Measurements from ENCODE around the gene SAMD9. TPM values are rescaled to one million over a fixed set of nuclear protein-coding genes. Genes with fewer than 3 reads are reported as not detected.

The SAMD9 gene
- total RNA-seq, 1 donor from 2014 or later = 1.6 TPM

Other genes with a start within 250 kb of the SAMD9 start
- 1.6 TPM for gene SAMD9L, start 30.4 kb upstream of the SAMD9 start, total RNA-seq
- under 0.01 TPM for gene HEPACAM2, start 108.5 kb upstream of the SAMD9 start, total RNA-seq
- gene VPS50, start 114.4 kb upstream of the SAMD9 start, total RNA-seq = 119 TPM